HepG2 (cell line): ENCODE results near the gene SUDS3. TPM values are rescaled to one million over a fixed set of nuclear protein-coding genes. Genes with fewer than 3 reads are reported as not detected.

ENCODE experiments used
- CHD4 ChIP-seq: fragments of 200-600 bp; sonication (generic); IDR thresholded peaks from 2 replicates; pipeline ENCODE4 v1.7.0; 2017; ENCODE audit warnings: mild to moderate bottlenecking, low read length, borderline replicate concordance
- E2F1 ChIP-seq: sonication (generic); formaldehyde crosslinking; IDR thresholded peaks from 2 replicates; pipeline ENCODE4 v1.5.0; 2020; ENCODE audit warnings: missing genetic modification reagents
- HIC2 ChIP-seq: sonication (generic); formaldehyde crosslinking; IDR thresholded peaks from 2 replicates; pipeline ENCODE4 v1.9.0; 2022; ENCODE audit warnings: low read depth, missing genetic modification reagents
- HOXA7 ChIP-seq: sonication (generic); formaldehyde crosslinking; IDR thresholded peaks from 2 replicates; pipeline ENCODE4 v1.8.1; 2022; ENCODE audit warnings: mild to moderate bottlenecking, missing genetic modification reagents, moderate library complexity
- LCORL ChIP-seq, 2 experiments: fragments of 450-650 bp in 1 of 2; sonication (generic) in 1 of 2; formaldehyde crosslinking in 1 of 2; IDR thresholded peaks; 2 replicates each; pipeline versions ENCODE4 v1.5.0 to v1.6.1; 2017 to 2020; ENCODE audit warnings: antibody characterized with exemption in 1 of 2, missing genetic modification reagents in 1 of 2
- MAFK ChIP-seq, 2 experiments: IDR thresholded peaks in 1 of 2; conservative IDR thresholded peaks in 1 of 2; 2 replicates each; pipeline ENCODE4 v1.6.1; 2011; ENCODE audit warnings: improper control_type of control experiment in 2 of 2, low read length in 2 of 2
- MAZ ChIP-seq, 2 experiments: sonication (generic) in 1 of 2; formaldehyde crosslinking in 1 of 2; IDR thresholded peaks; 2 replicates each; pipeline versions ENCODE4 v1.5.0 to v1.6.1; 2012 to 2020; ENCODE audit warnings: low read depth in 2 of 2, mild to moderate bottlenecking in 2 of 2, borderline replicate concordance in 1 of 2, improper control_type of control experiment in 1 of 2, low read length in 1 of 2, missing genetic modification reagents in 1 of 2, moderate library complexity in 1 of 2
- NR3C1 ChIP-seq: sonication (generic); formaldehyde crosslinking; IDR thresholded peaks from 2 replicates; pipeline ENCODE4 v1.4.0; 2020; ENCODE audit warnings: missing genetic modification reagents
- RFX1 ChIP-seq: fragments of 450-650 bp; IDR thresholded peaks from 2 replicates; pipeline ENCODE4 v1.6.1; 2017
- TCF7L2 ChIP-seq: IDR thresholded peaks from 2 replicates; pipeline ENCODE4 v1.6.1; 2011; ENCODE audit warnings: mild to moderate bottlenecking, low read depth, low read length, moderate library complexity
- ZBTB43 ChIP-seq: sonication (generic); formaldehyde crosslinking; conservative IDR thresholded peaks from 2 replicates; pipeline ENCODE4 v1.4.0; 2020; ENCODE audit warnings: missing genetic modification reagents
- ZKSCAN1 ChIP-seq: fragments of 150-350 bp; IDR thresholded peaks from 2 replicates; pipeline ENCODE4 v1.6.1; 2014; ENCODE audit warnings: low read length
- ZNF350 ChIP-seq: sonication (generic); formaldehyde crosslinking; IDR thresholded peaks from 2 replicates; pipeline ENCODE4 v1.4.0; 2020; ENCODE audit warnings: mild to moderate bottlenecking, low read depth, missing genetic modification reagents, borderline replicate concordance
- ZNF543 ChIP-seq: sonication (generic); formaldehyde crosslinking; IDR thresholded peaks from 2 replicates; pipeline ENCODE4 v1.4.0; 2020; ENCODE audit warnings: mild to moderate bottlenecking, missing genetic modification reagents
- ZNF672 ChIP-seq: sonication (generic); formaldehyde crosslinking; IDR thresholded peaks from 2 replicates; pipeline ENCODE4 v1.8.1; 2022; ENCODE audit warnings: missing genetic modification reagents
- ZNF678 ChIP-seq: sonication (generic); formaldehyde crosslinking; IDR thresholded peaks from 2 replicates; pipeline ENCODE4 v1.4.0; 2020; ENCODE audit warnings: mild to moderate bottlenecking, missing genetic modification reagents
- ZNF776 ChIP-seq: sonication (generic); formaldehyde crosslinking; IDR thresholded peaks from 2 replicates; pipeline ENCODE4 v1.4.0; 2020; ENCODE audit warnings: mild to moderate bottlenecking, missing genetic modification reagents
- polyA plus RNA-seq, 8 experiments: library from polyadenylated mRNA; depleted of rRNA in 3 of 8; stranded (reverse) in 7 of 8; unstranded in 1 of 8; fragments of >200 nt; fragmentation: Illumina TruSeq in 4 of 8; extraction: Trizol in 4 of 8; gene quantifications; 2 replicates each; pipeline versions ENCODE4 v1.2.1 to v1.2.3, GENCODE V29; 2011 to 2016; ENCODE audit warnings: low read depth in 4 of 8, missing spikeins in 1 of 8, mixed read lengths in 1 of 8; ENCODE audit not compliant: insufficient read depth in 1 of 8
- total RNA-seq, 5 experiments: library from RNA; depleted of rRNA; stranded (reverse); fragments of >200 nt; fragmentation: Illumina TruSeq; extraction: Trizol; gene quantifications; 2 replicates each; pipeline ENCODE4 v1.2.3, GENCODE V29; 2016; ENCODE audit warnings: low read depth in 1 of 5

Gene SUDS3
- total and polyA plus RNA-seq, 2 of the 13 experiments (the other 11 are each of a cell fraction or from before 2014, with no cell fraction given): 20.2 to 33.1 TPM

DNA sequence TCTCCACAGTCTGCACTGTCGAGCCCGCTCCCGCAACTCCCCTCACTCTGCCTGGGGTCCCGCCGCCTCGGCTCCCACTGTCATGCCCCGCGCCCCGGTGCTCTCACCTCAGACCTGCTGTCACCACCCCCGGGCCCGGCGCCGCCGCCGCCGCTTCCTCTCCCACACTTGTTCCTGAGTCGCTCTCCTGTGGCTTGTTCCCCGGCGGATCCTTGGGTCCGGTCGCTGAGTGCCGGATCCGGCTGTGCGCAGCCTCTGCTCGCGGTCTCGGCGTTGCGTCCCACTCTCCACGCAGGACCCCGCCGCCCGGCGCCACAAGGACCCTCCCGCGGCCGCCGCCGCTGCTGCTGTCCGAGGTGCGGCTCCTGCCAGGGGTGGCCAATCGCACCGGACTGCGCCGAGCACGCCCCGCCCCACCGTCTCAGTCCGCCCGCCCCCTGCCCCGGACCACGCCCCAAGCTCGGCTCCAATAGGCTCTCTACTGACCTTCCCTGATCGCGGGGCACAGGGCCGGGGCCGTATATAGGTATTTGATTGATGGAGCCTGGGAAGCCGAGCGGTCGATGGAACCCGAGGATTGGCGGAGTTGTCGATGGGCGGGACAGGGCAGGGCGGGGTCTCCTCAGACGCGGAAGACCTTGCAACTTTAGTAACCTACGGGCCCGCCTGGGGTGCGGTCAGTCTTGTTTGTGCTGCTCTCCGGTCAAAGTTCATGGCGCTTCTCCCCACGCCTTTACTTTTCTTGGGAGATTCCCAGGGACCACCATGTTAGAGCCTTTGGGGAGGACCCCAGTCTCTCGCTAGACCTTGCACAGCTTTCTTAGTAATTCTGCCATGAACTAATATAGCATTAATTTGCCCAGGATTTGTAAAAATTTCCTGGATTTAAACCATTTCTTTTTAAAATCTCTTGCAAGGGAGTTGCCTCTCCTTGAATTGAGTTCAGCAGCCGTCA, 3.5 kb upstream of the SUDS3 start, which contains the start of gene TAOK3 (continued):
- TF ChIP-seq ZKSCAN1: no peak
- TF ChIP-seq CHD4: no peak
- 0 out of 2 replicates have a peak, but pooled peaks have one; percentile 7 for TF ChIP-seq ZNF543 (CRISPR knock-in tag)
- peak; percentile 67; the same call in 1 of the 2 replicates for TF ChIP-seq E2F1 (CRISPR knock-in tag)
- TF ChIP-seq HIC2 (CRISPR knock-in tag): no peak
- no peak for TF ChIP-seq ZBTB43
- TF ChIP-seq MAZ (IDR thresholded peaks at IDR 0.05; ENCODE audit: borderline replicate concordance, low read depth, low read length): peak; percentile 46; the same call in 1 of the 2 replicates
- TF ChIP-seq MAZ (CRISPR knock-in tag; IDR thresholded peaks at IDR 0.05; ENCODE audit: low read depth): peak; percentile 26
- no peak for TF ChIP-seq TCF7L2
- peak; percentile 41; the same call in 1 of the 2 replicates for TF ChIP-seq ZNF776
- TF ChIP-seq ZNF672 (CRISPR knock-in tag): no peak
- peak; percentile 64; the same call in 1 of the 2 replicates for TF ChIP-seq ZNF350
- TF ChIP-seq HOXA7 (CRISPR knock-in tag): no peak
- no peak for TF ChIP-seq LCORL (IDR thresholded peaks at IDR 0.05)
- TF ChIP-seq LCORL (CRISPR knock-in tag; IDR thresholded peaks at IDR 0.05): peak; percentile 39; the same call in 1 of the 2 replicates
- no peak for TF ChIP-seq NR3C1 (CRISPR knock-in tag)
- TF ChIP-seq RFX1: no peak
- no peak for TF ChIP-seq ZNF678 (CRISPR knock-in tag)
- TF ChIP-seq MAFK (conservative IDR thresholded peaks at IDR 0.05 in 1 of 2, IDR thresholded peaks at IDR 0.05 in 1 of 2; ENCODE audit: low read length in 2 of 2): no peak
